Left ventricle myocardium inferior (tissue), 1 donor: Measurements from ENCODE around the gene CASTOR1. TPM values are rescaled to one million over a fixed set of nuclear protein-coding genes. Genes with fewer than 3 reads are reported as not detected.
A peak's percentile ranks its signal among the peaks of the same experiment; 100 is the strongest.

ENCODE experiments used
- DNase-seq: peaks from one replicate; pipeline ENCODE4 v3.0.0-alpha.2; 2020
- H3K27ac ChIP-seq: fragments of 200-600 bp; replicated peaks from 2 replicates; pipeline ENCODE4 v1.8.0; 2021
- H3K27me3 ChIP-seq: fragments of 200-600 bp; 2 replicates; pipeline ENCODE4 v1.8.0; 2021; ENCODE audit warnings: low read depth
- H3K36me3 ChIP-seq: fragments of 200-600 bp; 2 replicates; pipeline ENCODE4 v1.8.0; 2021
- H3K4me1 ChIP-seq: fragments of 200-600 bp; 2 replicates; pipeline ENCODE4 v1.8.0; 2021
- H3K4me3 ChIP-seq: fragments of 200-600 bp; 2 replicates; pipeline ENCODE4 v1.8.0; 2021; ENCODE audit warnings: mild to moderate bottlenecking, moderate library complexity
- H3K9me3 ChIP-seq: fragments of 200-600 bp; replicated peaks from 2 replicates; pipeline ENCODE4 v1.8.0; 2021
- CTCF ChIP-seq: fragments of 200-600 bp; IDR thresholded peaks from 2 replicates; pipeline ENCODE4 v1.8.0; 2021; ENCODE audit warnings: antibody characterized with exemption, mild to moderate bottlenecking, borderline replicate concordance
- intact Hi-C: fragments of 100-400 bp; cut with micrococcal nuclease; formaldehyde crosslinking; loops from one replicate; pipeline ENCODE4 v1.11.0; 2022
- total RNA-seq: library from RNA; stranded (reverse); fragmentation: NEBNext Ultra II Directional; extraction: Animal tissue kit (Norgen Biotek cat#: 25700); gene quantifications from one replicate; pipeline ENCODE4 v1.2.1, GENCODE V29; 2021
- donor health status: DM: no; HTN: yes; CAD: no; lungs with severe emphysema.

CASTOR1 gene
- total RNA-seq, 1 donor from 2014 or later: 6.5 TPM

DNA sequence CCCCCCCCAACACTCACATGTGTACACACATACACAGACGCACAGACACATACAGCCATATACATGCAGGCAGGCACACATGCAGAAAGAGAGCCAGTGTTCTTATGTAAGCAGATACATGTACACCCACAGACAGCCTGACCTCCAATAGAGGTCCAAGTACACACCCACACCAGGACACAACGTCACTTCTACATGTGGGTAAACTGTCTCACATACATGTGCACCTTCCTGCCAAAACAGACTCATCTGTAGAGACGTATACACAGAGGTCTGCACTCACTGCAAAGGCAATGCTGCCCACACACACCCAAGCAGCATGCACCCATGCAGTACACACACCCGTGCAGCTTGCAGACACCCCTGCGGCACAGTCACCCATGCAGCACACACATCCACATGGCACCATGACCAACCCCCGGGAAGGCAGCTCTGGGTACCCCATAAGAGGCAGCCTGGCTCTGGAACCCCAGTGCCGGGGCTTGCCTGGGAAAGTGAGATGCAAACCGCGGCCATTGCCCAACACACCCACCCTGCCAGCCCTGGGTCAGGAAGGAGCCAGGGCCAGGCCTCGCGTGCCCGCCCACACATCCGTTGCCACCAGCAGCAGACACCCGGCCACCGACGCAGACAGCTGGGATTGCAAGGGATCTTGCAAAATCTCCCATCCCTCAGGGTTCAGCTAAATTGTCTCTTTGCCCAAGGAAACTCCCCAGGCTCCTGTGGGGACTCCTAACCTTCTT lies 10.1 kb downstream of the CASTOR1 start:
- H3K36me3 ChIP-seq: no peaks in the 10 kb centered on the region
- intact Hi-C loops: no loop called here
- no peak overlapping the region for H3K4me3 ChIP-seq
- TF ChIP-seq CTCF: no peak
- DNase-seq: peak; percentile 60
- no peak overlapping the region for H3K27ac ChIP-seq
- H3K27me3 ChIP-seq: no peaks in the 10 kb centered on the region
- peaks cover 16% of the 10 kb centered on the region for H3K4me1 ChIP-seq
- no peaks in the 10 kb centered on the region for H3K9me3 ChIP-seq

- H3K9me3 ChIP-seq: no peaks in the 10 kb centered on the region
- H3K36me3 ChIP-seq: no peaks in the 10 kb centered on the region
- H3K27me3 ChIP-seq: no peaks in the 10 kb centered on the region
- no peak for TF ChIP-seq CTCF
- no peak for DNase-seq
- peak overlapping the region; percentile 50 for H3K27ac ChIP-seq
- intact Hi-C loops: no loop called here
- H3K4me3 ChIP-seq: no peak overlapping the region
- peaks cover 16% of the 10 kb centered on the region for H3K4me1 ChIP-seq
These were observed 11.6 kb downstream of the CASTOR1 start for GRCh38 chr22:30277547-30278344.

DNA sequence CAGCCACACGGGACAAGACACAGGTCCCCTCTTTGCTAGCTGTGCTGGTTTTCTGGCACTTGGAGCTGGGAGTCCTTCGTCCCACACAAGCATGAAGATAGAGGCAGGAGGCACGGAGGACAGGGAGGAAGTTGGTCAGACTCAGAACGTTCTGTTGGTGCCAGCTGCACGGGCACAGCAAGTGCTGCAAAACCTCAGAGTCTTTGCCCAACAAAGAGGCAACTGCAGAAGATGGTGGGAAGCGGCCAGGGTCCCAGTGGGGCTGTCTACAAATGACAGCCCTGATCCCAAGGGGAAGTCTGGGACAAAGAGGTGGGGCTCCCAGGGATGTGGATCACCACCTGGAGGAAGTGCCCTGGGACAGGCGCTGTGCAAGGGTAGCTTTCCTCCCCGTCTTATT lies 13.3 kb downstream of the CASTOR1 start:
- Histone ChIP-seq H3K4me1 (peaks cover 16% of the 10 kb centered on the region), H3K27ac (no peak overlapping the region)

DNA sequence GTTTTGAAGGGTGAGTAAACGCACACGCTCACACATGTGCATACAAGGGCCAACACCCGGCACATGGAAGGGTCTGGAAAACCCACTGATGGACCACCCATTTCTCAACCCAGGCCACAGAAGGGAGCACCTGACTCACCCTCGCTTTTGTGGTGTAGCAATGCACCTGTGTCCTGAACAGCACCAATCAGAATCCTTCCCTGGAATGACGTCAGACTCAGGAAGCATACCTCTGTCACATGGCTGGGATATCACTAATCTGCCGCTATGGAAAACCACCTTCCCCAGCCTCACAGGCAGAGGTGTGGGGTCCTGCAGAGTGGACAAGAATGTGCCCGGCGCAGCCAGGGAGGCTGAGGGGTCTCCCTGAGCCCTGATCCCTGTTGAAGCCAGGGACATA lies 13.7 kb downstream of the CASTOR1 start:
- Histone ChIP-seq H3K27ac (no peak overlapping the region), H3K4me1 (peaks cover 16% of the 10 kb centered on the region), H3K9me3 (no peaks in the 10 kb centered on the region), H3K4me3 (no peak overlapping the region), H3K27me3 (no peaks in the 10 kb centered on the region), H3K36me3 (no peaks in the 10 kb centered on the region)
- intact Hi-C loops: no loop called here
- DNase-seq: no peak
- TF ChIP-seq CTCF: no peak

More for the DNA sequence above, 13.3 kb downstream of the CASTOR1 start:
- Histone ChIP-seq H3K36me3 (no peaks in the 10 kb centered on the region), H3K27me3 (no peaks in the 10 kb centered on the region), H3K9me3 (no peaks in the 10 kb centered on the region), H3K4me3 (no peak overlapping the region)
- TF ChIP-seq CTCF: no peak
- DNase-seq: no peak
- intact Hi-C loops: no loop called here

DNA sequence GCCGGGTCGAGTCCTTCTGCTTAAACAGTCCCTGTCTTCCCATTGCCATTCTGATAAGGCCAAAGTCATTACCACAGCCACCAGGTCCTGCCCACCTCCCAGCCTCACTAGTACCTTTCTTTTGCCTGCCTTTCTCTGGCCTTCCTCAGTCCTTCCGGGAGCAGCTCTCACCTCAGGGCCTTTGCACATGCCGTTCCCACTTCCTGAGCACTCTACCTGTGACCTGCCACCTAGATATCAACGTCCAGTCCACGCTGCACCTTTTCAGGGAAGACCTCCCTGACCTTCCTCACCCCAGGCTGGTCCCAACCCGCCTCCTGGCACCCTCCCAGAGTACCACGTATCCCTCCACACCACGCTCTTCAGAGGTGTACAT lies 14.9 kb downstream of the CASTOR1 start:
- Histone ChIP-seq H3K9me3 (no peaks in the 10 kb centered on the region), H3K27ac (no peak overlapping the region), H3K36me3 (no peaks in the 10 kb centered on the region), H3K27me3 (no peaks in the 10 kb centered on the region), H3K4me3 (no peak overlapping the region), H3K4me1 (peaks cover 16% of the 10 kb centered on the region)
- no peak for DNase-seq
- TF ChIP-seq CTCF: no peak
- intact Hi-C loops: no loop called here
